Measurements from ENCODE around the gene EPHB1. TPM values are rescaled to one million over a fixed set of nuclear protein-coding genes. Genes with fewer than 3 reads are reported as not detected.

Gene EPHB1
- total RNA-seq, 1 experiment from 2014 or later: 0.73 TPM

- no peaks in the 10 kb centered on the region for H3K36me3 Mint-ChIP-seq (ENCODE audit: insufficient read depth, unreplicated experiment)
- peaks cover 8% of the 10 kb centered on the region for H3K9me3 Mint-ChIP-seq (ENCODE audit: low read depth, unreplicated experiment)
- no peaks in the 10 kb centered on the region for H3K4me1 Mint-ChIP-seq (ENCODE audit: low read depth, unreplicated experiment)
- H3K27ac Mint-ChIP-seq (ENCODE audit: unreplicated experiment): no peak overlapping the region
- BruUV-seq (replicated peaks): no TSS peak
- no peak for TF ChIP-seq CTCF (IDR thresholded peaks at IDR 0.05; ENCODE audit: unreplicated experiment)
- DNase-seq: no peak
- H3K27me3 Mint-ChIP-seq (ENCODE audit: unreplicated experiment): peaks cover 13% of the 10 kb centered on the region
- intact Hi-C loops (cut with micrococcal nuclease; ENCODE audit: unreplicated experiment): no loop called here
- CTCF ChIA-PET: no interaction called here
- no peak overlapping the region for H3K4me3 Mint-ChIP-seq (ENCODE audit: low read depth, unreplicated experiment)
Observed at GRCh38 chr3:135237371-135238143, 442.5 kb downstream of the EPHB1 start.

GRCh38 chr3:135238236-135238830 is 443.3 kb downstream of the EPHB1 start:
- H3K27ac Mint-ChIP-seq (ENCODE audit: unreplicated experiment): no peak overlapping the region
- peaks cover 8% of the 10 kb centered on the region for H3K9me3 Mint-ChIP-seq (ENCODE audit: low read depth, unreplicated experiment)
- H3K4me3 Mint-ChIP-seq (ENCODE audit: low read depth, unreplicated experiment): no peak overlapping the region
- no peak for DNase-seq
- peaks cover 13% of the 10 kb centered on the region for H3K27me3 Mint-ChIP-seq (ENCODE audit: unreplicated experiment)
- H3K36me3 Mint-ChIP-seq (ENCODE audit: insufficient read depth, unreplicated experiment): no peaks in the 10 kb centered on the region
- intact Hi-C loops (cut with micrococcal nuclease; ENCODE audit: unreplicated experiment): no loop called here
- TF ChIP-seq CTCF (IDR thresholded peaks at IDR 0.05; ENCODE audit: unreplicated experiment): no peak
- no peaks in the 10 kb centered on the region for H3K4me1 Mint-ChIP-seq (ENCODE audit: low read depth, unreplicated experiment)
- no TSS peak for BruUV-seq (replicated peaks)
- CTCF ChIA-PET: no interaction called here

- BruUV-seq (replicated peaks): no TSS peak
- H3K27ac Mint-ChIP-seq (ENCODE audit: unreplicated experiment): no peak overlapping the region
- no peak for DNase-seq
- CTCF ChIA-PET: interaction anchor here (2.0 kb wide), 1 partner anchor 444 kb away, joined by 6 read pairs; the partner anchor contains the start of gene EPHB1
- intact Hi-C loops (cut with micrococcal nuclease; ENCODE audit: unreplicated experiment): no loop called here
- no peaks in the 10 kb centered on the region for H3K4me1 Mint-ChIP-seq (ENCODE audit: low read depth, unreplicated experiment)
- H3K27me3 Mint-ChIP-seq (ENCODE audit: unreplicated experiment): peaks cover 13% of the 10 kb centered on the region
- no peaks in the 10 kb centered on the region for H3K36me3 Mint-ChIP-seq (ENCODE audit: insufficient read depth, unreplicated experiment)
- no peak overlapping the region for H3K4me3 Mint-ChIP-seq (ENCODE audit: low read depth, unreplicated experiment)
- no peak for TF ChIP-seq CTCF (IDR thresholded peaks at IDR 0.05; ENCODE audit: unreplicated experiment)
- peaks cover 6% of the 10 kb centered on the region for H3K9me3 Mint-ChIP-seq (ENCODE audit: low read depth, unreplicated experiment)
Observed at GRCh38 chr3:135238871-135239614, 444.0 kb downstream of the EPHB1 start.

- CTCF ChIA-PET: interaction anchor here (2.0 kb wide), 1 partner anchor 445 kb away, joined by 6 read pairs; the partner anchor contains the start of gene EPHB1
- Mint-ChIP-seq H3K4me3 (ENCODE audit: low read depth, unreplicated experiment) (no peak overlapping the region), H3K4me1 (ENCODE audit: low read depth, unreplicated experiment) (no peaks in the 10 kb centered on the region), H3K36me3 (ENCODE audit: insufficient read depth, unreplicated experiment) (no peaks in the 10 kb centered on the region), H3K27me3 (ENCODE audit: unreplicated experiment) (peaks cover 13% of the 10 kb centered on the region), H3K9me3 (ENCODE audit: low read depth, unreplicated experiment) (peaks cover 2% of the 10 kb centered on the region), H3K27ac (ENCODE audit: unreplicated experiment) (no peak overlapping the region)
- BruUV-seq (replicated peaks): no TSS peak
- intact Hi-C loops (cut with micrococcal nuclease; ENCODE audit: unreplicated experiment): no loop called here
- no peak for TF ChIP-seq CTCF (IDR thresholded peaks at IDR 0.05; ENCODE audit: unreplicated experiment)
- no peak for DNase-seq
Observed at GRCh38 chr3:135239615-135239884, 444.5 kb downstream of the EPHB1 start.

Measured in Calu3 (cell line).